Naive thymus-derived CD4-positive, alpha-beta T cell (primary cell): Measurements from ENCODE around the gene MGLL. TPM values are rescaled to one million over a fixed set of nuclear protein-coding genes. Genes with fewer than 3 reads are reported as not detected.
A peak's percentile ranks its signal among the peaks of the same experiment; 100 is the strongest.

ENCODE experiments used
- ATAC-seq: fragments of 150-1000 bp; cut with Tn5 transposase; 2 replicates; pipeline ENCODE4 v1.10.0; 2021; ENCODE audit warnings: mild to moderate bottlenecking, moderate library complexity
- CTCF ChIA-PET: fragments of 350-600 bp; sonication (Branson Sonifier 250); formaldehyde crosslinking; loops from one replicate; lab custom pipeline; 2021; ENCODE audit warnings: antibody characterized with exemption; lab: Charles Lee
- POLR2A ChIA-PET: fragments of 350-600 bp; sonication (Branson Sonifier 250); formaldehyde crosslinking; loops from one replicate; lab custom pipeline; 2021; ENCODE audit warnings: antibody characterized with exemption, inconsistent platforms; lab: Charles Lee
- DNase-seq, 9 donors: peaks; one replicate each; pipeline versions ENCODE4 v3.0.0 to v3.0.0-alpha.2; 2020 to 2022; ENCODE audit warnings: mixed read lengths in 1 of 9
- H3K27ac ChIP-seq: one replicate; pipeline ENCODE4 v1.7.0; 2013; ENCODE audit warnings: mild to moderate bottlenecking, low read depth, low read length, moderate library complexity
- H3K27me3 ChIP-seq, 2 donors: one replicate each; pipeline ENCODE4 v1.7.0; 2013; ENCODE audit warnings: low read length in 2 of 2, mild to moderate bottlenecking in 2 of 2, moderate library complexity in 2 of 2; ENCODE audit not compliant: control insufficient read depth in 2 of 2, insufficient read depth in 2 of 2
- H3K36me3 ChIP-seq, 3 experiments: 1 replicate in 2 of 3; 2 replicates in 1 of 3; pipeline ENCODE4 v1.7.0; 2013; ENCODE audit warnings: low read length in 3 of 3, mild to moderate bottlenecking in 3 of 3, moderate library complexity in 1 of 3; ENCODE audit not compliant: insufficient read depth in 3 of 3, control insufficient read depth in 2 of 3
- H3K4me1 ChIP-seq, 2 donors: one replicate each; pipeline ENCODE4 v1.7.0; 2013; ENCODE audit warnings: low read length in 2 of 2, mild to moderate bottlenecking in 2 of 2, moderate library complexity in 1 of 2; ENCODE audit not compliant: control insufficient read depth in 2 of 2, insufficient read depth in 2 of 2
- H3K4me3 ChIP-seq: 2 replicates; pipeline ENCODE4 v1.7.0; 2013; ENCODE audit warnings: mild to moderate bottlenecking, low read length
- H3K9me3 ChIP-seq, 3 experiments: 1 replicate in 2 of 3; 2 replicates in 1 of 3; pipeline ENCODE4 v1.7.0; 2013; ENCODE audit warnings: low read length in 3 of 3; ENCODE audit not compliant: control insufficient read depth in 2 of 3
- H3K27ac Mint-ChIP-seq, 9 donors: one replicate each; pipeline ENCODE4 v1.8.0; 2020 to 2022; ENCODE audit warnings: mixed read lengths in 9 of 9, mild to moderate bottlenecking in 8 of 9, moderate library complexity in 5 of 9, inconsistent platforms in 2 of 9
- H3K27me3 Mint-ChIP-seq, 5 donors: one replicate each; pipeline ENCODE4 v1.8.0; 2021 to 2022; ENCODE audit warnings: mixed read lengths in 5 of 5, mild to moderate bottlenecking in 1 of 5
- H3K36me3 Mint-ChIP-seq, 5 donors: one replicate each; pipeline ENCODE4 v1.8.0; 2020 to 2022; ENCODE audit warnings: mixed read lengths in 5 of 5, mild to moderate bottlenecking in 3 of 5, inconsistent platforms in 1 of 5
- H3K4me1 Mint-ChIP-seq, 7 donors: one replicate each; pipeline ENCODE4 v1.8.0; 2020 to 2022; ENCODE audit warnings: mixed read lengths in 7 of 7, mild to moderate bottlenecking in 3 of 7, inconsistent platforms in 1 of 7
- H3K4me3 Mint-ChIP-seq, 10 donors: one replicate each; pipeline ENCODE4 v1.8.0; 2020 to 2022; ENCODE audit warnings: mild to moderate bottlenecking in 10 of 10, mixed read lengths in 10 of 10, moderate library complexity in 6 of 10, inconsistent platforms in 2 of 10
- H3K9me3 Mint-ChIP-seq, 11 donors: one replicate each; pipeline ENCODE4 v1.8.0; 2020 to 2022; ENCODE audit warnings: mixed read lengths in 11 of 11, mild to moderate bottlenecking in 4 of 11, inconsistent platforms in 1 of 11, moderate library complexity in 1 of 11
- intact Hi-C, 2 donors: fragments of 100-400 bp; cut with micrococcal nuclease; formaldehyde crosslinking; loops; one replicate each; pipeline ENCODE4 v1.15.1; 2023
- polyA plus RNA-seq, 2 donors: library from polyadenylated mRNA; unstranded; fragments of 300-500 nt; fragmentation: Illumina TruSeq; gene quantifications; one replicate each; pipeline ENCODE4 v1.2.3, GENCODE V29; 2021
- total RNA-seq, 6 experiments: library from RNA in 5 of 6; stranded (reverse) in 5 of 6; gene quantifications; 1 replicate in 5 of 6; 2 replicates in 1 of 6; pipeline ENCODE4 v1.2.3 and lab custom pipeline; 2021 to 2026

Gene MGLL
- total and polyA plus RNA-seq, 7 experiments from 2014 or later: 1.0 to 6.0 (median 2.1) TPM; not detected in 2

GRCh38 chr3:127714866-127715265 is 107.4 kb downstream of the MGLL start:
- Mint-ChIP-seq H3K27me3 (peaks cover 0 to 5% (median 4%) of the 10 kb centered on the region in 5 donors), H3K4me1 (no peaks in the 10 kb centered on the region), H3K27ac (no peak overlapping the region), H3K36me3 (no peaks in the 10 kb centered on the region), H3K9me3 (no peaks in the 10 kb centered on the region), H3K4me3 (no peak overlapping the region)
- Histone ChIP-seq H3K27ac (no peak overlapping the region), H3K4me3 (no peak overlapping the region), H3K9me3 (no peaks in the 10 kb centered on the region), H3K4me1 (no peaks in the 10 kb centered on the region), H3K27me3 (no peaks in the 10 kb centered on the region), H3K36me3 (no peaks in the 10 kb centered on the region)
- intact Hi-C loops: no loop called here
- POLR2A ChIA-PET: no interaction called here
- ATAC-seq (no peak), DNase-seq (no peak)
- CTCF ChIA-PET: no interaction called here

- Histone ChIP-seq H3K4me1 (no peaks in the 10 kb centered on the region), H3K9me3 (no peaks in the 10 kb centered on the region), H3K4me3 (no peak overlapping the region), H3K36me3 (no peaks in the 10 kb centered on the region), H3K27ac (no peak overlapping the region), H3K27me3 (no peaks in the 10 kb centered on the region)
- H3K27ac Mint-ChIP-seq: peak overlapping the region in 1 of 9 donors; percentile 65
- H3K9me3 Mint-ChIP-seq: no peaks in the 10 kb centered on the region
- peaks cover 0 to 5% (median 4%) of the 10 kb centered on the region in 5 donors for H3K27me3 Mint-ChIP-seq
- ChIA-PET CTCF (no interaction called here), POLR2A (no interaction called here)
- H3K36me3 Mint-ChIP-seq: no peaks in the 10 kb centered on the region
- intact Hi-C loops: no loop called here
- DNase-seq: no peak
- no peaks in the 10 kb centered on the region for H3K4me1 Mint-ChIP-seq
- no peak overlapping the region for H3K4me3 Mint-ChIP-seq
- ATAC-seq: no peak
Measured at GRCh38 chr3:127714125-127714571, 108.2 kb downstream of the MGLL start.

GRCh38 chr3:127712881-127713771 is 109.2 kb downstream of the MGLL start:
- Histone ChIP-seq H3K9me3 (no peaks in the 10 kb centered on the region), H3K4me3 (no peak overlapping the region), H3K36me3 (no peaks in the 10 kb centered on the region), H3K27me3 (no peaks in the 10 kb centered on the region), H3K27ac (no peak overlapping the region), H3K4me1 (no peaks in the 10 kb centered on the region)
- H3K36me3 Mint-ChIP-seq: no peaks in the 10 kb centered on the region
- no peak overlapping the region for H3K27ac Mint-ChIP-seq
- no peaks in the 10 kb centered on the region for H3K4me1 Mint-ChIP-seq
- intact Hi-C loops: no loop called here
- H3K4me3 Mint-ChIP-seq: no peak overlapping the region
- DNase-seq (no peak), ATAC-seq (no peak)
- H3K27me3 Mint-ChIP-seq: peaks cover 0 to 5% (median 4%) of the 10 kb centered on the region in 5 donors
- H3K9me3 Mint-ChIP-seq: no peaks in the 10 kb centered on the region
- CTCF ChIA-PET: interaction anchor here (0.6 kb wide), 1 partner anchor 57 kb away, joined by 3 read pairs; no protein-coding TSS in a partner anchor
- POLR2A ChIA-PET: no interaction called here

DNA sequence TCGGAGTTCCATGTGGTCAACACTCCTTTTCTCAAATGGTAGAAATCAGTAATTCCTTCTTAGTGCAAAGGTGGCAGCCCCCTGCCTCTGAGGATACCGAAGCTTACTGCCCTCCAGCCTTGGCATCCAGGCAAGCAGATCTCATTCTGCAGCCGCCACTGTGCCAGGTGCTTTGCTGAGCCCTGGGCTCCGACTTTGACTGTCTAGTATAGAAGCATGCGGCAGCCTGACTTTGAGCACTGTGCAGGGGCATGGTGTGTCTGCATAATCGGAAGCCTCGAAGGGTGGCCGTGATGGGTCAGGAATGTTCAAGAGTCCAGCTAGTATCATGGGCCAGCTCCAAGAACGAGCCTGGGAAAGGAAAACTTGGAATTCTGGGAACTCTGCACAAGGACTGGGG is 109.9 kb downstream of the MGLL start:
- CTCF ChIA-PET: interaction anchor here (0.6 kb wide), 1 partner anchor 56 kb away, joined by 3 read pairs; no protein-coding TSS in a partner anchor
- intact Hi-C loops: no loop called here

DNA sequence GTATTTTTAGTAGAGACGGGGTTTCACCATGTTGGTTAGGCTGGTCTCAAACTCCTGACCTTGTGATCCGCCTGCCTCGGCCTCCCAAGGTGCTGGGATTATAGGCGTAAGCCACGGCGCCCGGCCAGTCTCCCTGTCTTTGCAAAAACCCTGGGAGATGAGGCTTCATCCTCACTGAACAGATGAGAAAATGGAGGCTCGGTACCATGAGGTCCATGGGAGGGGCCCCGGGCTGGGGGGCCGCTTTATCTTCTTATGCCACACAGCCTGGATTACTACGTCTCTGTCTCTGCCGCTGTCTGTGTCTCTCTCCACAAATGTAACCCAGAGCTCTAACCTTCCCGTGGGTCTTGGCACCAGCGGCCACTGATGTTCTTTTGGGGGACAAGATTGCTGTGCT is 110.4 kb downstream of the MGLL start:
- Mint-ChIP-seq H3K4me3 (no peak overlapping the region), H3K4me1 (no peaks in the 10 kb centered on the region), H3K27ac (no peak overlapping the region), H3K36me3 (no peaks in the 10 kb centered on the region), H3K9me3 (no peaks in the 10 kb centered on the region), H3K27me3 (peaks cover 0 to 5% (median 4%) of the 10 kb centered on the region in 5 donors)
- ChIA-PET CTCF (no interaction called here), POLR2A (no interaction called here)
- Histone ChIP-seq H3K4me3 (no peak overlapping the region), H3K27ac (no peak overlapping the region), H3K9me3 (no peaks in the 10 kb centered on the region), H3K4me1 (no peaks in the 10 kb centered on the region), H3K36me3 (no peaks in the 10 kb centered on the region), H3K27me3 (no peaks in the 10 kb centered on the region)
- ATAC-seq (no peak), DNase-seq (no peak)
- intact Hi-C loops: no loop called here

More for the DNA sequence above, 109.9 kb downstream of the MGLL start:
- H3K27ac Mint-ChIP-seq: no peak overlapping the region
- no peaks in the 10 kb centered on the region for H3K27me3 ChIP-seq
- no peaks in the 10 kb centered on the region for H3K36me3 ChIP-seq
- no peak overlapping the region for H3K4me3 ChIP-seq
- no peaks in the 10 kb centered on the region for H3K9me3 ChIP-seq
- H3K9me3 Mint-ChIP-seq: no peaks in the 10 kb centered on the region
- H3K27me3 Mint-ChIP-seq: peaks cover 0 to 5% (median 4%) of the 10 kb centered on the region in 5 donors
- H3K4me1 ChIP-seq: no peaks in the 10 kb centered on the region
- DNase-seq (no peak), ATAC-seq (no peak)
- POLR2A ChIA-PET: no interaction called here
- H3K36me3 Mint-ChIP-seq: no peaks in the 10 kb centered on the region
- no peaks in the 10 kb centered on the region for H3K4me1 Mint-ChIP-seq
- no peak overlapping the region for H3K4me3 Mint-ChIP-seq
- no peak overlapping the region for H3K27ac ChIP-seq

DNA sequence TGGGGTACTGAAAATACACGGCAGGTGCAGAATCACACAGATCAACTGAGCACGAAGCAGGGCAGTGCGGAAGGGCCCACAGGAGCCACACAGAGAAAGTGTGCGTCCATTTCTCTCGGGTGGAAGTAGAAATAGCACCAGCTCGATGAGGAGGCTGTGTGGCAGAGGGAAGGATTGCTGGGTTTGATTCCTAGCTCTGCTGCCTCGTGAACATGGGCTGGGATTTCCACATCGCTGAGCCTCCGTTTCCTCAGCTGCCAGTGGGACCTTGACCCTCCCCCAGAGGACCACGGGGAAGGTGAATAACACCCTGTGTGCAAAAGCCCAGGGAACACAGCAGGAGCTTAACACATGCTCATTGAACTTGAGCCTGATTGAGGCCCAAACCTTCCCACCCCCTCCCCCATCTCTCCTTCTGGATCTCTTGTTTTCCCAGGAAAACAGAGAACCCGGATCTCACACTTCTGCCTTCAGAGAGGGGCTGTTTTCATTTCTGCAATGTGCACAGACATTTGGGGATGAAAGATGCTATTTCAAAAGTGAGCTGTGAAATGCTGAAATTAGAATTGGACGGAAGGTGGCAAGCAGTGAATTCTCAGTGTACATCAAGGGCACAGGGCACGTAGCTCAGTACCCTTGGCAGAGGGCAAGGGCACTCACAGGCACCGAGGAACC is 111.2 kb downstream of the MGLL start:
- ATAC-seq: no peak
- Mint-ChIP-seq H3K36me3 (no peaks in the 10 kb centered on the region), H3K4me1 (no peaks in the 10 kb centered on the region), H3K4me3 (no peak overlapping the region), H3K27me3 (peaks cover 0 to 5% (median 4%) of the 10 kb centered on the region in 5 donors), H3K9me3 (no peaks in the 10 kb centered on the region), H3K27ac (no peak overlapping the region)
- no peaks in the 10 kb centered on the region for H3K9me3 ChIP-seq
- no peak for DNase-seq
- intact Hi-C loops: no loop called here
- H3K4me1 ChIP-seq: no peaks in the 10 kb centered on the region
- no peaks in the 10 kb centered on the region for H3K27me3 ChIP-seq
- CTCF ChIA-PET: no interaction called here
- H3K4me3 ChIP-seq: no peak overlapping the region
- H3K27ac ChIP-seq: no peak overlapping the region
- H3K36me3 ChIP-seq: no peaks in the 10 kb centered on the region
- POLR2A ChIA-PET: no interaction called here
